Endothelial cell of umbilical vein (primary cell): ENCODE measurements around the gene SLC66A2. TPM values are rescaled to one million over a fixed set of nuclear protein-coding genes. Genes with fewer than 3 reads are reported as not detected.

Experiments used
- BruUV-seq: library from RNA; stranded (reverse); fragments of 400-500 nt; replicated peaks from 2 replicates; lab custom pipeline; 2021; lab: Mats Ljungman, UMichigan
- CTCF ChIA-PET: fragments of 300-600, 350-600 bp; sonication (Branson Sonifier 250); formaldehyde crosslinking; loops from one replicate; lab custom pipeline; 2021; ENCODE audit warnings: antibody characterized with exemption, inconsistent platforms; lab: Charles Lee
- POLR2A ChIA-PET: fragments of 300-600, 350-600 bp; sonication (Branson Sonifier 250); formaldehyde crosslinking; loops from one replicate; lab custom pipeline; 2021; ENCODE audit warnings: antibody characterized with exemption, inconsistent platforms; lab: Charles Lee
- DNase-seq: peaks from one replicate; pipeline ENCODE4 v3.0.0-alpha.2; 2011; ENCODE audit warnings: low read depth, low spot score
- FAIRE-seq: peaks from 2 replicates; lab custom pipeline; 2011; peaks lifted over from hg19 to GRCh38; lab: Jason Lieb, UNC
- H2AFZ ChIP-seq: 2 replicates; pipeline ENCODE4 v1.6.0; 2012; ENCODE audit warnings: low read depth, low read length, control low read depth, inconsistent platforms
- H3K27ac ChIP-seq: 2 replicates; pipeline ENCODE4 v1.5.1; 2011; ENCODE audit warnings: low read depth, mild to moderate bottlenecking, control low read depth, low read length, moderate library complexity; ENCODE audit not compliant: insufficient read depth
- H3K27me3 ChIP-seq, 2 experiments: 2 replicates each; pipeline versions ENCODE4 v1.6.0 to v1.6.1; 2011; ENCODE audit warnings: low read length in 2 of 2, mixed read lengths in 1 of 2; ENCODE audit not compliant: control insufficient read depth in 2 of 2, insufficient read depth in 2 of 2
- H3K36me3 ChIP-seq, 2 experiments: 2 replicates in 1 of 2; 3 replicates in 1 of 2; pipeline ENCODE4 v1.5.1; 2011; ENCODE audit warnings: low read length in 2 of 2, mild to moderate bottlenecking in 1 of 2, moderate library complexity in 1 of 2; ENCODE audit not compliant: control insufficient read depth in 2 of 2, insufficient read depth in 2 of 2; ENCODE audit errors: extremely low read depth in 1 of 2
- H3K4me1 ChIP-seq: 3 replicates; pipeline ENCODE4 v1.5.1; 2011; ENCODE audit warnings: mild to moderate bottlenecking, low read length; ENCODE audit not compliant: control insufficient read depth, insufficient read depth; ENCODE audit errors: extremely low read depth
- H3K4me2 ChIP-seq: 2 replicates; pipeline ENCODE4 v1.6.1; 2011; ENCODE audit warnings: low read length, control low read depth, mixed read lengths; ENCODE audit not compliant: insufficient read depth
- H3K4me3 ChIP-seq, 3 experiments: fragments of 200-600 bp in 1 of 3; sonication (generic), shearing (Covaris generic) in 1 of 3; replicated peaks in 1 of 3; 2 replicates each; pipeline ENCODE4 v1.5.1; 2011 to 2016; ENCODE audit warnings: control low read depth in 3 of 3, low read length in 3 of 3, mild to moderate bottlenecking in 2 of 3, inconsistent platforms in 1 of 3, low read depth in 1 of 3, moderate library complexity in 1 of 3; ENCODE audit not compliant: insufficient read depth in 1 of 3
- H3K79me2 ChIP-seq: 2 replicates; pipeline ENCODE4 v1.6.0; 2012; ENCODE audit warnings: low read length, inconsistent platforms; ENCODE audit not compliant: control insufficient read depth, insufficient read depth
- H3K9ac ChIP-seq: replicated peaks from 2 replicates; pipeline ENCODE3; 2011; ENCODE audit warnings: low read length, control low read depth; ENCODE audit not compliant: insufficient read depth; ENCODE audit errors: extremely low read depth
- H3K9me1 ChIP-seq: replicated peaks from 3 replicates; pipeline ENCODE4 v1.6.0; 2011; ENCODE audit warnings: mild to moderate bottlenecking, low read length; ENCODE audit not compliant: control insufficient read depth, insufficient read depth; ENCODE audit errors: extremely low read depth
- H3K9me3 ChIP-seq: replicated peaks from 2 replicates; pipeline ENCODE4 v1.5.1; 2012; ENCODE audit warnings: low read length, inconsistent platforms; ENCODE audit not compliant: control insufficient read depth, insufficient read depth
- H4K20me1 ChIP-seq: replicated peaks from 2 replicates; pipeline ENCODE3; 2011; ENCODE audit warnings: mild to moderate bottlenecking, low read length; ENCODE audit not compliant: control insufficient read depth, insufficient read depth; ENCODE audit errors: extremely low read depth
- EZH2 ChIP-seq: IDR thresholded peaks from 2 replicates; pipeline ENCODE4 v1.6.1; 2012; ENCODE audit warnings: borderline replicate concordance, low read depth, mild to moderate bottlenecking, moderate library complexity, low read length, inconsistent platforms; ENCODE audit not compliant: severe bottlenecking
- FOS ChIP-seq: IDR thresholded peaks from 2 replicates; pipeline ENCODE4 v1.6.1; 2011; ENCODE audit warnings: mild to moderate bottlenecking, low read length, moderate library complexity, borderline replicate concordance; ENCODE audit not compliant: insufficient read depth
- GATA2 ChIP-seq: IDR thresholded peaks from 2 replicates; pipeline ENCODE4 v1.7.0; 2011; ENCODE audit warnings: low read depth, mild to moderate bottlenecking, moderate library complexity, mixed read lengths, low read length; ENCODE audit not compliant: insufficient read length, insufficient read depth
- JUN ChIP-seq: IDR thresholded peaks from 2 replicates; pipeline ENCODE4 v1.6.1; 2011; ENCODE audit warnings: borderline replicate concordance, low read depth; ENCODE audit not compliant: insufficient read length, insufficient read depth
- MYC ChIP-seq: IDR thresholded peaks from one replicate; pipeline ENCODE4 v1.6.1; 2011; ENCODE audit warnings: mild to moderate bottlenecking, low read depth, low read length
- POLR2A ChIP-seq: IDR thresholded peaks from 2 replicates; pipeline ENCODE4 v1.6.1; 2012; ENCODE audit warnings: low read depth, mild to moderate bottlenecking, control low read depth, low read length
- POLR2AphosphoS5 ChIP-seq: IDR thresholded peaks from 2 replicates; pipeline ENCODE4 v1.6.1; 2012; ENCODE audit warnings: low read depth, mild to moderate bottlenecking, control low read depth, low read length, moderate library complexity; ENCODE audit not compliant: insufficient read depth
- dilution Hi-C: fragments of 300-500 bp; cut with MboI; formaldehyde crosslinking; loops from one replicate; pipeline ENCODE4 v1.15.0; 2019; ENCODE audit warnings: low sequenced_read_pairs; ENCODE audit not compliant: extremely low pct_ligation_motif_present
- intact Hi-C: fragments of 100-400 bp; cut with micrococcal nuclease; formaldehyde crosslinking; loops from one replicate; pipeline ENCODE4 v1.10.0; 2022
- polyA plus RNA-seq, 4 experiments: library from polyadenylated mRNA; depleted of rRNA in 3 of 4; stranded (reverse) in 3 of 4; unstranded in 1 of 4; fragments of >200 nt; gene quantifications; 2 replicates each; pipeline versions ENCODE4 v1.2.1 to v1.2.3, GENCODE V29; 2011 to 2012; ENCODE audit warnings: missing spikeins in 1 of 4
- total RNA-seq: library from RNA; stranded (reverse); gene quantifications from 2 replicates; pipeline ENCODE4 v1.2.3, GENCODE V29; 2021
- TF ChIP-seq, protein P1 (sequence below): IDR thresholded peaks from 2 replicates; pipeline ENCODE4 v1.6.1; 2011; ENCODE audit not compliant: insufficient read depth, insufficient read length
- TF ChIP-seq, protein P2 (sequence below), 2 donors: IDR thresholded peaks; 1 replicate in 1 of 2; 2 replicates in 1 of 2; pipeline ENCODE4 v1.5.1; 2011; ENCODE audit warnings: low read length in 2 of 2, mild to moderate bottlenecking in 2 of 2, moderate library complexity in 2 of 2, control low read depth in 1 of 2, inconsistent platforms in 1 of 2, low read depth in 1 of 2; ENCODE audit not compliant: insufficient read depth in 1 of 2; ENCODE audit errors: extremely low read depth in 1 of 2

Gene SLC66A2
- total and polyA plus RNA-seq, 2 donors (not counting 3 experiments of a cell fraction or from before 2014, with no cell fraction given): 32.5 to 37.1 TPM

DNA sequence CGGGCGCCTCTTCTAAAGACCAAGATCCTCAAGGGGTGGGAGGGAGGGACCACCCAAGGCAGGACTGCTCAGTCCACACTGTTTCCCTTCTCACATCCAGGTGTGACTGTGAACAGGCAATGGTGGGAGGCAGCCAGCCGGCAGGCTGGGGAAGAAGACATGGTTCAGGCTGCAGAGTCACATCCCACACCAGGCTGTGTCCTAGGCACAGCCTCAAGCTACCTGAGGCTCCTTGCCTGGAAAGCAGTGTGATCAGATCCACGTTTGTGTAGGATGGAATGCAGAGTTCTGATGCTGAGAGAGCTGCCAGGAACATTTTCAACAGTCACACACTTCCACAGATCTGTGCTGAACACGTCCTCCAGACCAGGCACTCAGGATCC, 16.4 kb downstream of the SLC66A2 start:
- TF ChIP-seq, protein P1, sequence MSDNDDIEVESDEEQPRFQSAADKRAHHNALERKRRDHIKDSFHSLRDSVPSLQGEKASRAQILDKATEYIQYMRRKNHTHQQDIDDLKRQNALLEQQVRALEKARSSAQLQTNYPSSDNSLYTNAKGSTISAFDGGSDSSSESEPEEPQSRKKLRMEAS: no peak
- TF ChIP-seq EZH2: no peak
- TF ChIP-seq FOS: no peak
- no peak for TF ChIP-seq GATA2
- TF ChIP-seq, protein P2, sequence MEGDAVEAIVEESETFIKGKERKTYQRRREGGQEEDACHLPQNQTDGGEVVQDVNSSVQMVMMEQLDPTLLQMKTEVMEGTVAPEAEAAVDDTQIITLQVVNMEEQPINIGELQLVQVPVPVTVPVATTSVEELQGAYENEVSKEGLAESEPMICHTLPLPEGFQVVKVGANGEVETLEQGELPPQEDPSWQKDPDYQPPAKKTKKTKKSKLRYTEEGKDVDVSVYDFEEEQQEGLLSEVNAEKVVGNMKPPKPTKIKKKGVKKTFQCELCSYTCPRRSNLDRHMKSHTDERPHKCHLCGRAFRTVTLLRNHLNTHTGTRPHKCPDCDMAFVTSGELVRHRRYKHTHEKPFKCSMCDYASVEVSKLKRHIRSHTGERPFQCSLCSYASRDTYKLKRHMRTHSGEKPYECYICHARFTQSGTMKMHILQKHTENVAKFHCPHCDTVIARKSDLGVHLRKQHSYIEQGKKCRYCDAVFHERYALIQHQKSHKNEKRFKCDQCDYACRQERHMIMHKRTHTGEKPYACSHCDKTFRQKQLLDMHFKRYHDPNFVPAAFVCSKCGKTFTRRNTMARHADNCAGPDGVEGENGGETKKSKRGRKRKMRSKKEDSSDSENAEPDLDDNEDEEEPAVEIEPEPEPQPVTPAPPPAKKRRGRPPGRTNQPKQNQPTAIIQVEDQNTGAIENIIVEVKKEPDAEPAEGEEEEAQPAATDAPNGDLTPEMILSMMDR (IDR thresholded peaks at IDR 0.05; ENCODE audit: extremely low read depth in 1 of 2, insufficient read depth in 1 of 2, low read depth in 1 of 2, low read length in 2 of 2): no peak
- TF ChIP-seq MYC: no peak
- TF ChIP-seq JUN: no peak
- TF ChIP-seq POLR2A: no peak
- TF ChIP-seq POLR2AphosphoS5: no peak
- dilution Hi-C loops (no loop called here), intact Hi-C loops (no loop called here)
- H3K27me3 ChIP-seq: no peaks in the 10 kb centered on the region
- POLR2A ChIA-PET: no interaction called here
- H3K9ac ChIP-seq: no peak overlapping the region
- H3K9me3 ChIP-seq: peaks cover 2% of the 10 kb centered on the region
- no peak overlapping the region for H2AFZ ChIP-seq
- BruUV-seq: no TSS peak
- no peaks in the 10 kb centered on the region for H4K20me1 ChIP-seq
- H3K36me3 ChIP-seq: peaks cover 0 to 9% of the 10 kb centered on the region in 2 experiments
- H3K4me2 ChIP-seq: no peak overlapping the region
- no peaks in the 10 kb centered on the region for H3K9me1 ChIP-seq
- no peak overlapping the region for H3K27ac ChIP-seq
- CTCF ChIA-PET: no interaction called here
- DNase-seq: no peak
- no peak overlapping the region for H3K4me3 ChIP-seq
- H3K4me1 ChIP-seq: no peaks in the 10 kb centered on the region
- FAIRE-seq: no peak
- H3K79me2 ChIP-seq: peaks cover 28% of the 10 kb centered on the region
